Activated naive CD4-positive, alpha-beta T cell treated with anti-CD3 and anti-CD28 coated beads for 36 hours (primary cell): ENCODE results near the gene TPCN2. TPM values are rescaled to one million over a fixed set of nuclear protein-coding genes. Genes with fewer than 3 reads are reported as not detected.

Experiments
- CTCF ChIA-PET: fragments of 350-600 bp; sonication (Branson Sonifier 250); formaldehyde crosslinking; loops from one replicate; lab custom pipeline; 2021; ENCODE audit warnings: antibody characterized with exemption; lab: Charles Lee
- DNase-seq: peaks from one replicate; pipeline ENCODE4 v3.0.0-alpha.2; 2020
- H3K27ac Mint-ChIP-seq: one replicate; pipeline ENCODE4 v1.8.0; 2021; ENCODE audit warnings: mild to moderate bottlenecking, mixed read lengths
- H3K27me3 Mint-ChIP-seq: one replicate; pipeline ENCODE4 v1.8.0; 2021; ENCODE audit warnings: low read depth, mixed read lengths
- H3K36me3 Mint-ChIP-seq: one replicate; pipeline ENCODE4 v1.8.0; 2021; ENCODE audit warnings: low read depth, mixed read lengths
- H3K4me1 Mint-ChIP-seq: one replicate; pipeline ENCODE4 v1.8.0; 2021; ENCODE audit warnings: low read depth, mixed read lengths
- H3K4me3 Mint-ChIP-seq: one replicate; pipeline ENCODE4 v1.8.0; 2021; ENCODE audit warnings: mild to moderate bottlenecking, moderate library complexity, mixed read lengths
- H3K9me3 Mint-ChIP-seq: one replicate; pipeline ENCODE4 v1.8.0; 2021; ENCODE audit warnings: mixed read lengths
- intact Hi-C: fragments of 100-400 bp; cut with micrococcal nuclease; formaldehyde crosslinking; loops from one replicate; pipeline ENCODE4 v1.15.1; 2023
- total RNA-seq, 2 experiments: library from RNA; stranded (reverse); gene quantifications; one replicate each; pipeline ENCODE4 v1.2.3, GENCODE V29; 2021

TPCN2 gene
- total RNA-seq, 2 experiments from 2014 or later, result 7.0 to 8.0 TPM

DNA sequence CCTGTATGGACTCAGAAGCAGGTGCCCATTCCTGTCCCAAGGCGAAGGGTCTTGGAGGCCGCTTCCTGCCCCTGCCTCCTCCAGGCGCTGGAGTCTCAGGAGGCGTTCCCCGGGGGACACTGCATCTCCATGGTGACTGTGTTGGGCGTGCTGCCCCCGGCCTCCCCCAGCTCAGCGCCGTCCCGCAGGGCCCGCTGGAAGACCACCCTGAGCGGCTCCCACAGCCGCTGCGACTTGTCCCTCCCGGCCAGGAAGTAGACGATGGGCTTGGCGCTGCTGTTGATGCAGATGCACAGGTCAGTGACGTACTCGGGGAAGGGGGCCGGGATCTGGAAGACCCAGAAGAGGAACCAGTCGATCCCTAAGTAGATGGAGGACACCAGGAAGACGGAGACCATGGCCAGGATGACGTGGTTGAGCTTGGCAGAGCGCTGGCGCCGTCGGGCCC is 43.5 kb upstream of the TPCN2 start:
- DNase-seq, result no peak
- Mint-ChIP-seq H3K9me3 (no peaks in the 10 kb centered on the region), H3K4me1 (no peaks in the 10 kb centered on the region), H3K27me3 (peaks cover 7% of the 10 kb centered on the region), H3K36me3 (no peaks in the 10 kb centered on the region), H3K4me3 (no peak overlapping the region), H3K27ac (no peak overlapping the region)
- intact Hi-C loops, result no loop called here
- CTCF ChIA-PET, result interaction anchor here (0.6 kb wide), 1 partner anchor 96 kb away, joined by 5 read pairs; no protein-coding TSS in a partner anchor

DNA sequence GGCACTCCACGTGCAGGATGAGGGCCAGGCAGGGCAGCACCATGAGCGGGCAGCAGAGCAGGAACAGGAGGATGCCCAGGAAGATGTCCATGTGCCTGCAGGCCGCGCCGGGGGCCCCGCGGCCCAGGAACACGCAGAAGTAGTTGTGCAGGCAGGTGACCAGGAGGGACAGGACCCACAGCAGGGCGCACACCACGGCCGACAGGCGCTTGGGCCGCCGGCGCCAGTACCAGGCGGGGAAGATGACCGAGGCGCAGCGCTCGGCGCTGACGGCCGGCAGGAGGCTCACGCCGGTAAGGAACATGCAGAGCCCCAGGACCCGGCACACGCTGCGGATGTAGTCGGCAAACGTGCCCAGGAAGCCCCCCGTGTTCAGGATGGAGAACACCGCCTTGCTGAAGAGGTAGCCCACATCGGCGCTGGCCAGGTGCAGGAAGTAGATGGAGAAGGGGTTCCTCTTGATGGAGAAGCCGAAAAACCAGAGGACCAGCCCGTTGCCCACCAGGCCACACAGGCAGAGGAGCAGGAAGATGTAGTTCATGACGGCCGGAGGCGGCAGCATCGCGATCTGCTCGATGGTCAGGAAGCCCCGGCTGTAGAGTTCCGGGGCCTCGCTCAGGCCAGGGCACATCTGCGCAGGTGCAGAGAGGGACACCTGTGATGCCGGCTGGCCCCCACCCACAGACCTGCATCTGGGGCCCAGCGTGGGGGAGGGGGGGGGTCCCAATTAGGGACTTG is 42.9 kb upstream of the TPCN2 start:
- no peak for DNase-seq
- no peak overlapping the region for H3K27ac Mint-ChIP-seq
- peaks cover 7% of the 10 kb centered on the region for H3K27me3 Mint-ChIP-seq
- H3K4me3 Mint-ChIP-seq, result no peak overlapping the region
- no peaks in the 10 kb centered on the region for H3K9me3 Mint-ChIP-seq
- intact Hi-C loops, result no loop called here
- H3K4me1 Mint-ChIP-seq, result no peaks in the 10 kb centered on the region
- H3K36me3 Mint-ChIP-seq, result no peaks in the 10 kb centered on the region
- CTCF ChIA-PET, result no interaction called here

DNA sequence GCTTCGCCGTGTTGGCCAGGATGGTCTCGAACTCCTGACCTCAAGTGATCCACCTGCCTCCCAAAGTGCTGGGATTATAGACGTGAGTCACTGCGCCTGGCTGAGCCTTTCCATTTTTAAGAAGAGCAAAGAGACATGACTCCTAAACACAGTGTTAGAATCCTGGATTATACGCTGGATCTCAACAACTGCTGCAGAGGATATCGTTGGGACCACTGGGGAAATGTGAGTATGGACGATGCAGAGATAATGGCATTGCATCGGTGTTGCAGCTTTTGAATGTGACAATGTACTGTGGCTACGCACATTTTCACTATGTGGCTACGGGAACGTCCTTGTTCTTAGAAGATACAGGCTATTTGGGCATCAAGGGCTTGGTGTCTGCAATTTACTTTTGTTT is 41.9 kb upstream of the TPCN2 start:
- peaks cover 6% of the 10 kb centered on the region for H3K4me1 Mint-ChIP-seq
- no peak overlapping the region for H3K4me3 Mint-ChIP-seq
- CTCF ChIA-PET, result no interaction called here
- H3K9me3 Mint-ChIP-seq, result no peaks in the 10 kb centered on the region
- no peaks in the 10 kb centered on the region for H3K36me3 Mint-ChIP-seq
- no peak overlapping the region for H3K27ac Mint-ChIP-seq
- DNase-seq, result no peak
- intact Hi-C loops, result no loop called here
- H3K27me3 Mint-ChIP-seq, result peaks cover 12% of the 10 kb centered on the region

DNA sequence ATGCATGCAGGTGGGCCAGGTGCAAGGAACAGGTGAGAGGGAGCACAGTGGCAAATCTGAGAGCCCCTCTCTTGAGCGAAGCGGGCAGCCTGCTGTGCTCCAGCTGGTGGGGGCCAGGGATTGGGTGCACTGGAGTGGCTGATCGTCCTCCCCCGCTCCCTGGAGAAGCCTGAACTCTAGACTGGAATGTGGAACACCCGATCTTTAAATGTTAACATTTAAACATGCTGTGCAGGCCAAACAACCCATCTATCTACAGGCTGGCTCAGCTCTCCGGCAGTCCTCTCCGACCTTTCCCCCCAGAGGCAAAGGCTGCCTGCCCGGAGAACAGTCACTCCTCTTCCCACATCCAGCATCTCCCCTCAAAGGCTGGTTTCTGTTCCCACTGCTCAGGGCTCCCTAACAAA is 40.8 kb upstream of the TPCN2 start:
- Mint-ChIP-seq H3K4me3 (no peak overlapping the region), H3K9me3 (no peaks in the 10 kb centered on the region), H3K27me3 (peaks cover 19% of the 10 kb centered on the region), H3K4me1 (peaks cover 7% of the 10 kb centered on the region), H3K36me3 (no peaks in the 10 kb centered on the region), H3K27ac (no peak overlapping the region)
- intact Hi-C loops, result no loop called here
- CTCF ChIA-PET, result no interaction called here
- DNase-seq, result no peak

DNA sequence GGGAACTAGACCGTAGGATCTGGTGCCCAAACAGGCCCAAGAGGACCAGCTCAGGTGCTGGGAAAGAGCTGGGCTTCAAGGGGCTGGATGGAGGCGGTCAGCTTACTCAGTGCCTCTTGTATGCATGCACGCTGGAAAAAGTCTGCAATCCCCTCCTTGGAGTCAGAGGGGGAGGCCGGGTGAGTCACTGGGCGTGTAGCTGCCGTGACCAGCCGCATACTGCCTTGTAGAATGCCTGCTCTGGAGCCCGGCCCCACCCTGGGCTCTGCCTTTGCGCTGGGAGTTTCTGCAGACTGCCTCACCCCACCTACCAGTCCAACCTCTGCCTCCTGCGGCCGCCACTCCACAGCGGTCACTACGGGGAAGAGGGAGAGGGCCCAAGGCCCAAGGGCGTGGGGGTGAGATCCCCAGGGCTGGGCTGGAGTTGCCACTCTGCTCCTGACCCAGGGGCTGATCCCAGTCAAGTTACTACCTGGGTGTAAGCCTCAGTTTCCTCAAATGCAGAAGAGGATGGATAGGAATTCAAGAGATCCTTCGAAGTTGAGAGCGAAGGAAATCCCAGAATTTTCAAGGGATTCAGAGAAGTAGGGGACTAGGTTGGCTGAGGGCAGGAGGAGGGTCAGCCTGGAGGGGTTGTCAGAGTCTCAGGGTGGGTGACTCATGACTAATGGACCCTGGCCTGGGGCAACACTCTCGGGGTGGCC is 39.8 kb upstream of the TPCN2 start:
- CTCF ChIA-PET, result no interaction called here
- Mint-ChIP-seq H3K4me3 (no peak overlapping the region), H3K27me3 (peaks cover 19% of the 10 kb centered on the region), H3K36me3 (no peaks in the 10 kb centered on the region), H3K27ac (no peak overlapping the region), H3K4me1 (peaks cover 7% of the 10 kb centered on the region), H3K9me3 (no peaks in the 10 kb centered on the region)
- intact Hi-C loops, result no loop called here
- no peak for DNase-seq

DNA sequence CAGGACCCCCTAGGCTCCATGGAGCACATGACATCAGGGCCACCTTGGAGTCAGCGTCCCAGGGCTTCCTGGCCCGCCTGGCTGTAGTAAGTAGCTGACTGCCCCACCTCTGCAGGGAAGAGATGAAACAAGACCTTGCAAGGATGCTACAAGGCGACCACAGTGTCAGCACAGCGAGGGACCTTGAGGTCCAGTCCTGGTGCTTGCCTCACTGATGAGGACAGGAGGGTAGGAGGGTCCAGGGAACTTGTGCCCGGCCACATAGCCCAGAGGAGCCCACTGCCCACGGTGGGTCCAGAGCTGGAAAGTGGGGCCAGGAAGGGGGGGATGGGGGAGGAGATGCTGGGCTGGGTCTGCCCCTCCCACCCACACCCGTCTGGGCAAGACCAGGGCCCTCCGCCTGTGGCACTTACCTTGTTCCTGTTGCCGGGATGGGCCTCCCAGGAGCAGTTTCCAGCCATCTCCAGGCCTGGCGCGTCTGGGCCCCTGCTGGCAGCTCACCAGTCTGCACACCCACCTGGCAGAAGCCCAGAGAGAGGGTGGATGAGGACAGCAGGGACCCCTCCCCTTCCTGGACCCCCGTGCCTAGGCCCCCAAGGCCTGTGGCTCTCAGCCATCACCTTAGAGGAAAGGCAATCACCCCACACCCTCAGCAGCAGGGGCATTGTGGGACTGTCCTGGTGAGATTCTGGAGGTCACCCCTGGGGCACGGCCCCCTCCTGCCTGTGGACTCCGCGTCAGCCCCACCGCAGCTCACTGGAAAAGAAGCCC is 39.1 kb upstream of the TPCN2 start:
- intact Hi-C loops, result no loop called here
- Mint-ChIP-seq H3K27ac (no peak overlapping the region), H3K9me3 (no peaks in the 10 kb centered on the region), H3K36me3 (no peaks in the 10 kb centered on the region), H3K27me3 (peaks cover 19% of the 10 kb centered on the region), H3K4me3 (no peak overlapping the region), H3K4me1 (peaks cover 7% of the 10 kb centered on the region)
- no peak for DNase-seq
- CTCF ChIA-PET, result no interaction called here

DNA sequence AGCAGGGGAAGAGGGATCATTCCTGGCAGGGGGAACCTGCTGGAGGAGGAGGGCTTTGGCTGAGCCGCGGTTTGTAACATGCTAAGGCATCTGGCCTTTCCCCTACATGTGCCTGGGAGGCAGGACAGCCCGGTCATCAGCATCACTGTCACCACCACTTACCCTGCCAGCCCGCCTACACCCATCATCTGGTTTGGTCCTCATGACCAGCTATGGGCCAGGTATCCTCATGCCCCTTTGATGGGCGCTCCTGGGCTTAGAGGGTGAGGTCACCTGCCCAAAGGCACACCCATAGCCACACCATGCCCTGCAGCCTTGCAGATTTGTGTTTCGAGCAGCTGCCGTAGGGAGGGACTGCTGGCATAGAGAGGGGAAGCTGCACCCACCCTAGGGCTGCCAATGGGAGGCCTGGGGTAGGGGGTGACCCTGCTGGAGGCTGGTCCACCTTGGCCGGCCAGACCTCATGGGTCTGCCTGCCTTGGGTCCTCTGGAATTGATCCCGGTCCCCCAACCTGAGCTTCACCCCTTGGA is 38.3 kb upstream of the TPCN2 start:
- H3K4me3 Mint-ChIP-seq, result no peak overlapping the region

DNA sequence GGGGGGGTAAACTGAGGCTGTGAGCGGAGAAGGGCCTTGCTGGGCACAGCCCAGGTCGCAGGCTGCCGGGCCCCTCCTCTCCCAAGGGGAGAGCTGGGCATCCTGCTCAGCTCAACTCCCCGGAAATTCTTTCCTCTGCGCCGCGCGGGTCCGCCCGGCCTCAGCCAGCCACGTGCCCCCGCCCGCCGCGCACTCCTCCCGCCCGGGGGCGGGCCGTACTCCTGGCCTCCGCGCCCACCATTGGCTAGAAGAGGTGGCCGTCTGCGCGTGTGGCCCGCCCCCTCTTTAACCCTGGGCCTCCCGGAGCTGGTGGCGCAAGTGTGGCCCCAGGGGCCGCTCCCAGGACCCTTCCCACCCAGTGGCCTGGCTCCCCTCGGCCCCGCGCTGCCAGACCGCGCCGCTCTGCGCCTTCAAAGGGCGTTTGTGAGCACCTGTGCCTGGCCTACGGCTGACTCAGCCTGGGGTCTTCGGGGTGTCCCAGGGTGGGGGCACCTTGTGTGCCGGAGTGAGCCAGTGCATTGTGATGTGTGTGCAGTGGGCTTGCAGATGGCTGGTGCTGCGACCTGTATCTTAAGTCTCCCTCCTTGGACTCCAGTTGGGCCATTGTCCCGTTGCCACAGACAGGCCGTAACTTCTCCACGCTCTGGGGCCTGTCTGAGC is 37.6 kb upstream of the TPCN2 start:
- Mint-ChIP-seq H3K27me3 (peaks cover 17% of the 10 kb centered on the region), H3K4me3 (no peak overlapping the region), H3K27ac (no peak overlapping the region), H3K9me3 (no peaks in the 10 kb centered on the region), H3K4me1 (peaks cover 7% of the 10 kb centered on the region), H3K36me3 (no peaks in the 10 kb centered on the region)
- CTCF ChIA-PET, result interaction anchor here (1.2 kb wide), 1 partner anchor 11 kb away, joined by 4 read pairs; no protein-coding TSS in a partner anchor
- peak; percentile 25 for DNase-seq
- intact Hi-C loops, result no loop called here

More for the DNA sequence above, 38.3 kb upstream of the TPCN2 start:
- H3K27me3 Mint-ChIP-seq, result peaks cover 17% of the 10 kb centered on the region
- no peaks in the 10 kb centered on the region for H3K36me3 Mint-ChIP-seq
- H3K4me1 Mint-ChIP-seq, result peaks cover 7% of the 10 kb centered on the region
- H3K27ac Mint-ChIP-seq, result no peak overlapping the region
- intact Hi-C loops, result no loop called here
- no peak for DNase-seq
- H3K9me3 Mint-ChIP-seq, result no peaks in the 10 kb centered on the region
- CTCF ChIA-PET, result interaction anchor here (1.2 kb wide), 1 partner anchor 12 kb away, joined by 4 read pairs; no protein-coding TSS in a partner anchor

DNA sequence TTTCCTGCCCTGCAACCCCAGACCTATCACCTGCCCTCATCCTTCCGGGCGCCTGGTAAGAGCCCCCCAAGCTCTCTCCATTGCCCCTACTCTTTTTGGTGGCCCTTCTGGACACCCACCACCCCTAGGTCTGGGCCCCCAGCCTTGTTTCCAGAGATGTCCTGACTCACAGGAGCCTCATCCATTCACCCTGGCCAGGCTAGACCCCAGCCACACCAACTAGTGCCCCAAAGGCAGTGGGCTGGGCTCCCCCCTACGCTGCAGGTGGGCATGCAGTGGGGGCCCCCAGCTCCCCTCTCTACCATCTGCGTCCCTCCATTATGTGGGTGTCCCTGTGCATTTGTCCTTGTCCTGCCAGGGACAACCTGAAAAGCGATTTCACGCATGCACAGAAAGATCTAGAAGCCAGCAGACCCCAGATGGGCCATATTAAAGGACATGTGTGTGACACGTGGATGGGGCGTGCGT is 37.1 kb upstream of the TPCN2 start:
- intact Hi-C loops, result no loop called here
- CTCF ChIA-PET, result interaction anchor here (0.7 to 1.2 kb wide), 2 partner anchors 10 to 211 kb away, joined by 3 to 4 read pairs; no protein-coding TSS in a partner anchor
- peaks cover 17% of the 10 kb centered on the region for H3K27me3 Mint-ChIP-seq
- DNase-seq, result no peak
- no peaks in the 10 kb centered on the region for H3K36me3 Mint-ChIP-seq
- H3K4me3 Mint-ChIP-seq, result no peak overlapping the region
- H3K4me1 Mint-ChIP-seq, result peaks cover 7% of the 10 kb centered on the region
- no peaks in the 10 kb centered on the region for H3K9me3 Mint-ChIP-seq
- no peak overlapping the region for H3K27ac Mint-ChIP-seq

DNA sequence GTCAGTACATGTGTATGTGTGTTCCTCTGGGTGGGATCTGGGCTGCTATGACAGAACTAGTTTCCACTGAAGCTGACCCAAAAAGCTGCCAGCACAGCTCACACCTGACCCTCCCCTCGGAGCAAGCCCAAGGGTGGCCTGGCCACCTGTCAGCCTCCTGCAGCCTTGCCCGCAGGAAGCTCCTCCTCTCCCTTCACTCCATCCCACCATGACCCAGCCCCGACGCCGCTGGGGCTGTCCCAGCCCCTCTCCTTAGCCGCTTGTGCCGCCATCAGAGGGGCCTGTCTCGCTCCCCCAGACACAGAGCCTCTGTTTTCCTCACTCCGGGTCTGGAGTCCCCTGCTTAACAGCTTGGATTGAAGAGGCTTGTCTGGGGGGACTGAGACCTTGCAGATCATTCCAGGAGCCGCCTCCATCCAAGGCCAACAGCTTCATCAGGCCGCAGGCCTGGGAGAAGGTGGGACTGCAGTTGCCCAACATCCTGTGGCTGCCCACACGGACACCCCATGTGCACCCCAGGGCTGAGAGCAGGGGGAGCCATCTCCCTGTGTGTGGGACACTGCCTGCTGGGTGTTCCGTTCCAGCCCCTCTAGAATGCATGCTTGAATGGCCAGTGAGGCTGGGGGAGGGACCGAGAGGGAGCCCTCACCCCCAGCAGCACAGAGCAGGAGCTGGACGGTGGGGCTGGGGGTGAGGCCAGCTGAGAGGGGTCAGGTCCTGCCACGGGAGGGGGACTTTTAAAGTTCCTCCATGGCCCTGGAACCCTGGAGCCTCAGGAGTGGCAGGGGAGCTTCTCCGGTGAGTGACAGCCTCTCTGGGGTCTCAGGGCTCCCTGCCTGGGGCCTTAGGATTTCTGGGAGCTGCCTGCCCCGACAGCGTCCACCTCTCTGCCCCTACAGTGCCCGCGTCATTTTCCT is 36.4 kb upstream of the TPCN2 start:
- Mint-ChIP-seq H3K4me3 (no peak overlapping the region), H3K27me3 (peaks cover 17% of the 10 kb centered on the region), H3K9me3 (no peaks in the 10 kb centered on the region), H3K36me3 (no peaks in the 10 kb centered on the region), H3K27ac (no peak overlapping the region), H3K4me1 (peaks cover 7% of the 10 kb centered on the region)
- CTCF ChIA-PET, result interaction anchor here (0.7 kb wide), 2 partner anchors 15 to 210 kb away, joined by 3 read pairs; no protein-coding TSS in a partner anchor
- DNase-seq, result no peak
- intact Hi-C loops, result no loop called here
